ENCODE data around the gene VAMP2.

- TF ChIP-seq CTCF (IDR thresholded peaks at IDR 0.05): no peak
- TF ChIP-seq ESRRA (IDR thresholded peaks at IDR 0.05; ENCODE audit: borderline replicate concordance, low read length): no peak
- TF ChIP-seq POLR2A (IDR thresholded peaks at IDR 0.05; ENCODE audit: low read length): no peak
- no peak for TF ChIP-seq MYC (IDR thresholded peaks at IDR 0.05; ENCODE audit: borderline replicate concordance, low read length)
- no peak for TF ChIP-seq HDAC2 (IDR thresholded peaks at IDR 0.05)
- no peak for TF ChIP-seq GATA3 (IDR thresholded peaks at IDR 0.05; ENCODE audit: borderline replicate concordance)
- no peak for TF ChIP-seq E2F6 (IDR thresholded peaks at IDR 0.05; ENCODE audit: borderline replicate concordance, low read depth)
- TF ChIP-seq RAD21 (conservative IDR thresholded peaks at IDR 0.05 in 1 of 2, IDR thresholded peaks at IDR 0.05 in 1 of 2): no peak
- TF ChIP-seq SMC3 (IDR thresholded peaks at IDR 0.05): no peak
- TF ChIP-seq NR3C1 (IDR thresholded peaks at IDR 0.05): no peak; the same call in 2 of the 3 replicates
- TF ChIP-seq EP300 (IDR thresholded peaks at IDR 0.05): no peak
- no peak for TF ChIP-seq CHD2 (IDR thresholded peaks at IDR 0.05; ENCODE audit: low read length, partially characterized antibody)
- 0 out of 2 replicates have a peak, but pooled peaks have one; percentile 6 for TF ChIP-seq REST (IDR thresholded peaks at IDR 0.05)
These were observed 8.1 kb downstream of the VAMP2 start for GRCh38 chr17:8154608-8155155.
